C4-2B (cell line): Measurements from ENCODE around the gene LMO4.

Source experiments
- ZFX ChIP-seq: fragments of 450-650 bp; IDR thresholded peaks from 2 replicates; pipeline ENCODE4 v1.6.1; 2017
- TF ChIP-seq, protein P1 (sequence below): fragments of 450-650 bp; conservative IDR thresholded peaks from 2 replicates; pipeline ENCODE4 v1.5.1; 2017; ENCODE audit warnings: mild to moderate bottlenecking

DNA sequence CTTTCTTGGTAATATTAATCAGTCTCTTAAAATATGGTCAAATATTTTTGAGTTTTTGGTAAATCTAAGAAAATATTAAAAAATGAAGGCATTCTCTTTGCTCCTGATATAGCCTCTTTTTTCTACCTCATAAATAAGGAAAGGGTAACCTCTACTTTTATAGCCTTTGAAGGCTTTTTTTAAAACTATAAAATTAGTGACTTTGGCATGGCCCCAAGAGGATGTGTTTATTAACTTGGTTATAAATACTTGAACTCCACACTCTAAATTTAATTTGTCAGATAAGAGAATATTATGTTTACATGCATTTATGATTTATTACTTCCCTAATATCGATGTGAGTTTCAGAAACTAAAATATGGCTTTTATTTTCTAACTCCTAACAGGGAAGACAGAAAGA lies 60.3 kb downstream of the LMO4 start:
- TF ChIP-seq, protein P1, sequence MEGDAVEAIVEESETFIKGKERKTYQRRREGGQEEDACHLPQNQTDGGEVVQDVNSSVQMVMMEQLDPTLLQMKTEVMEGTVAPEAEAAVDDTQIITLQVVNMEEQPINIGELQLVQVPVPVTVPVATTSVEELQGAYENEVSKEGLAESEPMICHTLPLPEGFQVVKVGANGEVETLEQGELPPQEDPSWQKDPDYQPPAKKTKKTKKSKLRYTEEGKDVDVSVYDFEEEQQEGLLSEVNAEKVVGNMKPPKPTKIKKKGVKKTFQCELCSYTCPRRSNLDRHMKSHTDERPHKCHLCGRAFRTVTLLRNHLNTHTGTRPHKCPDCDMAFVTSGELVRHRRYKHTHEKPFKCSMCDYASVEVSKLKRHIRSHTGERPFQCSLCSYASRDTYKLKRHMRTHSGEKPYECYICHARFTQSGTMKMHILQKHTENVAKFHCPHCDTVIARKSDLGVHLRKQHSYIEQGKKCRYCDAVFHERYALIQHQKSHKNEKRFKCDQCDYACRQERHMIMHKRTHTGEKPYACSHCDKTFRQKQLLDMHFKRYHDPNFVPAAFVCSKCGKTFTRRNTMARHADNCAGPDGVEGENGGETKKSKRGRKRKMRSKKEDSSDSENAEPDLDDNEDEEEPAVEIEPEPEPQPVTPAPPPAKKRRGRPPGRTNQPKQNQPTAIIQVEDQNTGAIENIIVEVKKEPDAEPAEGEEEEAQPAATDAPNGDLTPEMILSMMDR, result no peak
- no peak for TF ChIP-seq ZFX
